ENCODE results near the gene SV2A. TPM values are rescaled to one million over a fixed set of nuclear protein-coding genes. Genes with fewer than 3 reads are reported as not detected.
A peak's percentile ranks its signal among the peaks of the same experiment; 100 is the strongest.

SV2A gene
- total RNA-seq, 1 donor from 2014 or later, result 0.07 TPM

DNA sequence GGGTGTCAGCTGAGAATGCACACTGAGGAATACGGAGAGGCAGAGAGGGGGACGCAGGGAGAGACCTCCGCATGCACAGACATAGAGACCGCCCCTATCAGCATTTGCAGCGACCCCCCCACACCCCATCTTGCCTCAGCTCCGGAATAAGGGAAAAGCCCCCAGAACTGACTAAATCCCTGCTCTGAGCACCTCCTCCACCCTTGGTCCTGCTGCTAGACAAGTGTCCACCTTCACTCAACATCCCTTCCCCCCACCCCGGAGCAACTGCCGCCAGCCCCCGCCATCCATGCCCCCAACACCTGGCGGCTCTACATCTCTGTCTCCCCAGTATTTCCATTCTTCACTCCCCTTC lies 769 bp downstream of the SV2A start:
- H3K4me1 Mint-ChIP-seq, result peaks cover 23% of the 10 kb centered on the region
- H3K27ac Mint-ChIP-seq, result no peak overlapping the region
- H3K9me3 Mint-ChIP-seq, result no peaks in the 10 kb centered on the region
- ChIA-PET CTCF (no interaction called here), POLR2A (interaction anchor here (2.9 kb wide), 1 partner anchor 29 kb away, joined by 17 read pairs; a partner anchor contains a TSS)
- no peak for ATAC-seq (ENCODE audit: low read depth)
- no peak for DNase-seq
- H3K36me3 Mint-ChIP-seq (ENCODE audit: low read depth), result peaks cover 5% of the 10 kb centered on the region
- H3K27me3 Mint-ChIP-seq, result peaks cover 26% of the 10 kb centered on the region
- intact Hi-C loops (cut with micrococcal nuclease), result no loop called here
- TF ChIP-seq CTCF (IDR thresholded peaks at IDR 0.05), result no peak
- H3K4me3 Mint-ChIP-seq, result peak overlapping the region; percentile 19

DNA sequence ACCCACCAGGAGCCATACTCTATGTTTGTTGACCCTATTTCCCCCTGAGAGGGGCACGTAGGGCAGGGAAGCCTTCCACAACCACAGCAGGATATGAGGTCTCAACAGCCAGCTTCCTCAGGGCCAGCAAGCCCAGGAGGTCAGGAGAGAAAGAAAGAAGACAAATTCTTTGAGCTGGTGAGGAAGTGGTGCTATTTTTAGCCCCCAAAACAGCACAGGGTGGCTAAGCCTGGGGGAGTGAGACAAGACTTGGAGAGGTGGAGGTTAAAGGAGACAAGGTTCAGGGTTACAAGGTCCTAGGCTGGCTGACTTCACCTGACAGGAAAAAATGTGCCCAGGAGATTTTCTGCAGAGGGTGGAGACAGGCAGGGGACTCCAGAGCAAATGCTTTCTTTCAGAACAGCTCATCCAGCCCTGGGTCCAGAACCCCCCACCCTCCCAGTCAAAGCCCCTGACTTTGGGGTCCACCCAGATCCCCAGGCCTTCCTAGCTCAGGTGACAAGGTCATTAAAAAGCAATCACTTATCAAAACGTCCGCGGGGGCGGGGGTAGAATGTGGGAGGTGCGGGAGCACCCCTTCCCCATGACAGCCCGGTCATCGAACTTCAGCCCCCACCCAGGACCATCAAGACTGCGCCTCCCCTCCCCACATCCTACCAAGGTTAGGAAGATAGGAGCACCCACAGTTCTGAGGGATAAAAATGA lies 1.3 kb downstream of the SV2A start:
- H3K4me3 Mint-ChIP-seq, result no peak overlapping the region
- peaks cover 26% of the 10 kb centered on the region for H3K27me3 Mint-ChIP-seq
- DNase-seq (no peak), ATAC-seq (ENCODE audit: low read depth) (no peak)
- no peaks in the 10 kb centered on the region for H3K36me3 Mint-ChIP-seq (ENCODE audit: low read depth)
- intact Hi-C loops (cut with micrococcal nuclease), result no loop called here
- no peak overlapping the region for H3K27ac Mint-ChIP-seq
- POLR2A ChIA-PET, result interaction anchor here (2.9 kb wide), 1 partner anchor 28 kb away, joined by 17 read pairs; a partner anchor contains a TSS
- peaks cover 23% of the 10 kb centered on the region for H3K4me1 Mint-ChIP-seq
- H3K9me3 Mint-ChIP-seq, result no peaks in the 10 kb centered on the region
- CTCF ChIA-PET, result no interaction called here
- no peak for TF ChIP-seq CTCF (IDR thresholded peaks at IDR 0.05)

DNA sequence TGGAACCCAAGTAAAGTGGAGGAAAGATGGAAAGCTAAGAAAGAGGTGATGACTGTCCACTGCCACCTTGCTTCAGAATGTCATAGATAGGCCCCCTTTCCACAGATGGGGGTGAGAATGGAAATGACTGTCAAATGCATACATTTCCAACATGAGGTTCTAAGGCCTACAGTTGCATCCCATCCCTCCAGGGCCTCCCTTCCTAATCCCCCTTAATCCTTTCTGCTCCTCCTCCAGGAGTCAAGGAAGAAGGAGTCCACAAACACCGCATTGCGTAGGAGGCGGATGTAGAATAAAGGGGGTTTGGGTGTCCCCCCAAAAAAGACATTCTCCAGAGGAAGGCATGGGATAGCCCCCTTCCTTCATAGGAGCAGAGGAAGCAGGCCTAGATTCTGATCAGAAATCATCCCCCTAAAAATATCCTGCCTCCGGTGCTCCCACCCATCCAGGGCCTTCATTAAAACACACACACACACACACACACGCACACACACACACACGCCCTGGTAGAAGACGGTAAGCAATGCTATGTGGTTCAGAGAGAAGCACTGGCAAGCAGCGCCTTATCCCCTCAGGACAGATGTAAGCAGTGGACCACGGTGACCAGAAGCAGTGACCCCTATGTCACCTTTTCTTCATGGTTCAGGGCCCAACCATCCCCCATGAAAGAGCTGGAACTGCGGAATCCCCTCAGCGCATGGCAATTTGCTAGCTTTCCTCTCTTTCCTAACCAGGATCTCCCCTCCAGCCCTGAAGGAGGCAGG lies 2.0 kb downstream of the SV2A start:
- H3K27me3 Mint-ChIP-seq, result peaks cover 26% of the 10 kb centered on the region
- CTCF ChIA-PET, result no interaction called here
- H3K4me3 Mint-ChIP-seq, result no peak overlapping the region
- H3K27ac Mint-ChIP-seq, result no peak overlapping the region
- intact Hi-C loops (cut with micrococcal nuclease), result no loop called here
- no peak for ATAC-seq (ENCODE audit: low read depth)
- no peaks in the 10 kb centered on the region for H3K36me3 Mint-ChIP-seq (ENCODE audit: low read depth)
- peaks cover 23% of the 10 kb centered on the region for H3K4me1 Mint-ChIP-seq
- no peaks in the 10 kb centered on the region for H3K9me3 Mint-ChIP-seq
- no peak for DNase-seq
- TF ChIP-seq CTCF (IDR thresholded peaks at IDR 0.05), result no peak
- POLR2A ChIA-PET, result interaction anchor here (2.9 kb wide), 1 partner anchor 28 kb away, joined by 17 read pairs; a partner anchor contains a TSS

DNA sequence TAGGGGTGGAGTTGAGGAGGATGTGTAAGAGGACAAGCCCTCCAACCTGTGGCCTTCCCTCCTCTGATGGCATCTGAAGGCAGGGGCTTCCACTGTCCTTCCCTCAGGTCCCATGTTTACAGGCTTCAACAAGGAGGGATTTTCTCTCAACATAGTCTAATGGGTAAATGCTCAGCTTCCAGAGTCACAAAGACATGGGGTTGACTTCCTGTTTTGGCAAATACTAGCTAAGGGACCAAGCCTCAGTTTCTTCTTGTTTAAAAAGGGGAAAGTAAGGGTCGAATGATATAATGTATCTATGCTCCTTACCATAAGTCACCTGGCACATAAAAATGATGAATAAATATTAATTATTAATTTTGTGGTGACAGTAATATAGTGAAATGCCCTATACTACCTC lies 3.1 kb downstream of the SV2A start:
- intact Hi-C loops (cut with micrococcal nuclease), result no loop called here
- Mint-ChIP-seq H3K36me3 (ENCODE audit: low read depth) (no peaks in the 10 kb centered on the region), H3K4me3 (no peak overlapping the region), H3K9me3 (no peaks in the 10 kb centered on the region), H3K4me1 (peaks cover 23% of the 10 kb centered on the region), H3K27ac (no peak overlapping the region), H3K27me3 (peaks cover 28% of the 10 kb centered on the region)
- no peak for DNase-seq
- no peak for TF ChIP-seq CTCF (IDR thresholded peaks at IDR 0.05)
- ATAC-seq (ENCODE audit: low read depth), result no peak
- ChIA-PET CTCF (no interaction called here), POLR2A (interaction anchor here (0.6 to 2.9 kb wide), 2 partner anchors 13 to 27 kb away, joined by 3 to 17 read pairs; a partner anchor contains a TSS)

DNA sequence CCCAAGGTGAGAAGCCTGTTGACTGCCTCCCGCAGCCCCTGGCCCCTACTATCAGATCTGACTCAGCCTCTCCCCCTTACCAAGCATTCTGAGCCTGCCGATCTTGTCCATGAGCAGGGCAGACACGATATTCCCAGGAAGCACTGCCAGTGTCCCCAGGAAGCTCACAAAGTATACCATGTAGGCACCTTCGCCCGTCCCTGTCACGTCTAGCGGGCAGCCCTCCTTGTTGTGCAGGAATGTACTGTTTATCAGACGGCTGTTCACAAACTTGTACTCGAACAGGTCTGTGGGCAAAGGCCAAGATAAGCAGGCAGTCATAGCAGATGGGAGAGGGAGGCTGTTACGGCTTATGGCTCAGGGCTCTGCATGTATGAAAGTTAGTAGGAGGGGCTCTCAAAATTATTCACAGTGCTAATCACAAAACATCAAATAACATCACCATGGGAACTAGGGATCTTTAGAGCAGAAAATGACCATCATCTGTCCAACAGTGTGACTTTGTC lies 11.0 kb downstream of the SV2A start:
- ATAC-seq (ENCODE audit: low read depth) (no peak), DNase-seq (no peak)
- POLR2A ChIA-PET, result no interaction called here
- Mint-ChIP-seq H3K9me3 (no peaks in the 10 kb centered on the region), H3K4me3 (no peak overlapping the region), H3K27me3 (peaks cover 8% of the 10 kb centered on the region), H3K36me3 (ENCODE audit: low read depth) (no peaks in the 10 kb centered on the region), H3K4me1 (no peaks in the 10 kb centered on the region), H3K27ac (no peak overlapping the region)
- CTCF ChIA-PET, result no interaction called here
- intact Hi-C loops (cut with micrococcal nuclease), result no loop called here
- no peak for TF ChIP-seq CTCF (IDR thresholded peaks at IDR 0.05)

Data from activated B cell treated with CpG ODN at 0.5 μM for 24 hours (primary cell).